Ovary (tissue), 3 donors: ENCODE results near the gene YWHAG.

ENCODE experiments used
- CTCF ChIP-seq, 3 donors: fragments of 450-650 bp in 2 of 3; fragments of 200-600 bp in 1 of 3; IDR thresholded peaks; one replicate each; pipeline versions ENCODE4 v1.5.1 to v1.8.0; 2016 to 2022; ENCODE audit warnings: antibody characterized with exemption in 3 of 3, mild to moderate bottlenecking in 1 of 3
- POLR2A ChIP-seq: fragments of 450-650 bp; IDR thresholded peaks from one replicate; pipeline ENCODE4 v1.6.1; 2017; ENCODE audit warnings: antibody characterized with exemption, mild to moderate bottlenecking, moderate library complexity
- donor health status: DM: no; HTN: no; CAD: no.

GRCh38 chr7:76336094-76336493 lies 22.7 kb downstream of the YWHAG start:
- TF ChIP-seq CTCF (IDR thresholded peaks at IDR 0.05) (no peak), POLR2A (no peak)
